ENCODE data around the gene IL4R. TPM values are rescaled to one million over a fixed set of nuclear protein-coding genes. Genes with fewer than 3 reads are reported as not detected.

IL4R gene
- total and polyA plus RNA-seq, 2 of the 13 experiments (the other 11 are each of a cell fraction or from before 2014, with no cell fraction given), result 15.9 to 49.6 TPM

- TF ChIP-seq ZNF646 (CRISPR knock-in tag; IDR thresholded peaks at IDR 0.05) (no peak), ZNF546 (CRISPR knock-in tag; conservative IDR thresholded peaks at IDR 0.05) (peak; percentile 71; the same call in 1 of the 2 replicates), ATF7 (IDR thresholded peaks at IDR 0.05) (no peak), ATF7 (CRISPR knock-in tag; IDR thresholded peaks at IDR 0.05) (no peak), SMAD3 (CRISPR knock-in tag; IDR thresholded peaks at IDR 0.05) (peak; percentile 23; the same call in 1 of the 2 replicates), ISX (CRISPR knock-in tag; conservative IDR thresholded peaks at IDR 0.05) (no peak), ZNF101 (CRISPR knock-in tag; IDR thresholded peaks at IDR 0.05; ENCODE audit: borderline replicate concordance, low read depth) (no peak), SMAD9 (CRISPR knock-in tag; IDR thresholded peaks at IDR 0.05) (no peak), KLF12 (CRISPR knock-in tag; IDR thresholded peaks at IDR 0.05; ENCODE audit: borderline replicate concordance) (peak; percentile 42; the same call in 1 of the 2 replicates), CHCHD3 (CRISPR knock-in tag; IDR thresholded peaks at IDR 0.05) (no peak), CREM (IDR thresholded peaks at IDR 0.05) (peak; percentile 31; the same call in 1 of the 2 replicates), CREM (CRISPR knock-in tag; IDR thresholded peaks at IDR 0.05) (no peak), KDM2A (CRISPR knock-in tag; IDR thresholded peaks at IDR 0.05; ENCODE audit: borderline replicate concordance, low read depth) (peak; percentile 93), ASH2L (IDR thresholded peaks at IDR 0.05; ENCODE audit: insufficient read length, low read depth, low read length) (peak; percentile 72), LCORL (IDR thresholded peaks at IDR 0.05) (no peak), LCORL (CRISPR knock-in tag; IDR thresholded peaks at IDR 0.05) (peak; percentile 56; the same call in 1 of the 2 replicates), ATF5 (CRISPR knock-in tag; IDR thresholded peaks at IDR 0.05; ENCODE audit: low read depth) (0 out of 2 replicates have a peak, but pooled peaks have one; percentile 88), THAP7 (CRISPR knock-in tag; IDR thresholded peaks at IDR 0.05) (no peak)
- TF ChIP-seq, protein P1, sequence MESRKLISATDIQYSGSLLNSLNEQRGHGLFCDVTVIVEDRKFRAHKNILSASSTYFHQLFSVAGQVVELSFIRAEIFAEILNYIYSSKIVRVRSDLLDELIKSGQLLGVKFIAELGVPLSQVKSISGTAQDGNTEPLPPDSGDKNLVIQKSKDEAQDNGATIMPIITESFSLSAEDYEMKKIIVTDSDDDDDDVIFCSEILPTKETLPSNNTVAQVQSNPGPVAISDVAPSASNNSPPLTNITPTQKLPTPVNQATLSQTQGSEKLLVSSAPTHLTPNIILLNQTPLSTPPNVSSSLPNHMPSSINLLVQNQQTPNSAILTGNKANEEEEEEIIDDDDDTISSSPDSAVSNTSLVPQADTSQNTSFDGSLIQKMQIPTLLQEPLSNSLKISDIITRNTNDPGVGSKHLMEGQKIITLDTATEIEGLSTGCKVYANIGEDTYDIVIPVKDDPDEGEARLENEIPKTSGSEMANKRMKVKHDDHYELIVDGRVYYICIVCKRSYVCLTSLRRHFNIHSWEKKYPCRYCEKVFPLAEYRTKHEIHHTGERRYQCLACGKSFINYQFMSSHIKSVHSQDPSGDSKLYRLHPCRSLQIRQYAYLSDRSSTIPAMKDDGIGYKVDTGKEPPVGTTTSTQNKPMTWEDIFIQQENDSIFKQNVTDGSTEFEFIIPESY (CRISPR knock-in tag; IDR thresholded peaks at IDR 0.05), result no peak
Measured at GRCh38 chr16:27313422-27314160, at the start of gene IL4R (continued).

All from HepG2 (cell line).